HG02973 (cell line): Measurements from ENCODE around the gene CYP4F11.
"Not testable (repeated sequence)": the region's sequence is repeated elsewhere in the genome, so short reads cannot be mapped to it uniquely, and the experiment has no call there.

Source experiments
- ATAC-seq: cut with Tn5 transposase; IDR thresholded peaks from one replicate; pipeline ENCODE4 v1.9.1; 2021; ENCODE audit warnings: moderate library complexity; ENCODE audit not compliant: unreplicated experiment

The CYP4F11 gene

GRCh38 chr19:15885167-15885566, 49.2 kb downstream of the CYP4F11 start:
- ATAC-seq, result no peak

- ATAC-seq, result not testable (repeated sequence)
Measured at GRCh38 chr19:15883329-15883728, 51.0 kb downstream of the CYP4F11 start.

- no peak for ATAC-seq
Measured at GRCh38 chr19:15874821-15875474, 59.4 kb downstream of the CYP4F11 start.

GRCh38 chr19:15873771-15874170, 60.6 kb downstream of the CYP4F11 start:
- ATAC-seq, result not testable (repeated sequence)

GRCh38 chr19:15871570-15871969, 62.8 kb downstream of the CYP4F11 start:
- ATAC-seq, result no peak

GRCh38 chr19:15869873-15870272, 64.5 kb downstream of the CYP4F11 start:
- ATAC-seq, result no peak

- ATAC-seq, result no peak
Measured at GRCh38 chr19:15869109-15869555, 65.2 kb downstream of the CYP4F11 start.

GRCh38 chr19:15866636-15867035, 67.7 kb downstream of the CYP4F11 start:
- no peak for ATAC-seq

- no peak for ATAC-seq
Measured at GRCh38 chr19:15864824-15865223, 69.5 kb downstream of the CYP4F11 start.

- ATAC-seq, result no peak
Measured at GRCh38 chr19:15863272-15863671, 71.1 kb downstream of the CYP4F11 start.

GRCh38 chr19:15862444-15862843, 71.9 kb downstream of the CYP4F11 start:
- ATAC-seq, result no peak
